HEK293 (cell line): ENCODE data around the gene NPRL2.
A peak's percentile ranks its signal among the peaks of the same experiment; 100 is the strongest.

Experiments
- CTCF ChIA-PET: fragments of 350-600 bp; formaldehyde crosslinking; extraction: SDS; loops from one replicate; lab custom pipeline; 2021; ENCODE audit warnings: antibody characterized with exemption; lab: Yijun Ruan, JAX
- POLR2A ChIA-PET: fragments of 300-600 bp; formaldehyde crosslinking; extraction: SDS; loops from one replicate; lab custom pipeline; 2020; ENCODE audit warnings: antibody characterized with exemption, inconsistent platforms; lab: Yijun Ruan, JAX
- H3K27ac ChIP-seq: fragments of 200-500 bp; sonication (Bioruptor generic); 2 replicates; pipeline ENCODE4 v1.5.1; 2014; ENCODE audit warnings: low read depth, low read length, control low read depth, inconsistent platforms; ENCODE audit errors: extremely low read depth
- H3K36me3 ChIP-seq, 2 experiments: fragments of 200-500 bp in 1 of 2; sonication (Bioruptor generic) in 1 of 2; 1 replicate in 1 of 2; 2 replicates in 1 of 2; pipeline ENCODE4 v1.5.1; 2014 to 2017; ENCODE audit warnings: inconsistent platforms in 2 of 2, low read length in 2 of 2; ENCODE audit not compliant: control insufficient read depth in 2 of 2, insufficient read depth in 1 of 2
- H3K4me1 ChIP-seq: fragments of 200-500 bp; sonication (Bioruptor generic); 2 replicates; pipeline ENCODE4 v1.5.1; 2014; ENCODE audit warnings: mild to moderate bottlenecking, low read length, inconsistent platforms; ENCODE audit not compliant: control insufficient read depth, insufficient read depth
- H3K4me3 ChIP-seq: 2 replicates; pipeline ENCODE4 v1.5.1; 2011; ENCODE audit warnings: low read depth, mild to moderate bottlenecking, control low read depth, low read length, moderate library complexity
- H3K9me3 ChIP-seq: fragments of 200-500 bp; sonication (Bioruptor generic); 2 replicates; pipeline ENCODE4 v1.5.1; 2014; ENCODE audit warnings: low read depth, low read length, inconsistent platforms; ENCODE audit not compliant: control insufficient read depth, insufficient read depth
- IKZF3 ChIP-seq: fragments of 450-650 bp; IDR thresholded peaks from 2 replicates; pipeline ENCODE4 v1.5.0; 2018; ENCODE audit warnings: missing biosample characterization, mild to moderate bottlenecking, missing genetic modification characterization, moderate library complexity
- KLF17 ChIP-seq: fragments of 450-650 bp; formaldehyde crosslinking; IDR thresholded peaks from 2 replicates; pipeline ENCODE4 v1.5.1; 2016; ENCODE audit warnings: missing biosample characterization, missing genetic modification characterization
- PRDM4 ChIP-seq: fragments of 450-650 bp; formaldehyde crosslinking; IDR thresholded peaks from 2 replicates; pipeline ENCODE4 v1.5.1; 2017; ENCODE audit warnings: missing biosample characterization, missing genetic modification characterization
- SP2 ChIP-seq: fragments of 450-650 bp; formaldehyde crosslinking; IDR thresholded peaks from 2 replicates; pipeline ENCODE4 v1.5.1; 2016; ENCODE audit warnings: missing biosample characterization, missing genetic modification characterization
- ZBTB10 ChIP-seq: fragments of 450-650 bp; formaldehyde crosslinking; IDR thresholded peaks from 2 replicates; pipeline ENCODE4 v1.5.1; 2016; ENCODE audit warnings: missing biosample characterization, missing genetic modification characterization
- ZBTB7A ChIP-seq: fragments of 450-650 bp; formaldehyde crosslinking; IDR thresholded peaks from 2 replicates; pipeline ENCODE4 v1.5.1; 2016; ENCODE audit warnings: low read depth, missing biosample characterization, missing genetic modification characterization
- ZNF148 ChIP-seq: fragments of 450-650 bp; formaldehyde crosslinking; IDR thresholded peaks from 2 replicates; pipeline ENCODE4 v1.5.0; 2017; ENCODE audit warnings: missing biosample characterization, missing genetic modification characterization, borderline replicate concordance
- ZNF155 ChIP-seq: fragments of 450-650 bp; formaldehyde crosslinking; IDR thresholded peaks from 2 replicates; pipeline ENCODE4 v1.5.1; 2016; ENCODE audit warnings: missing biosample characterization, missing genetic modification characterization
- ZNF184 ChIP-seq: fragments of 450-650 bp; IDR thresholded peaks from 2 replicates; pipeline ENCODE4 v1.5.1; 2018; ENCODE audit warnings: missing biosample characterization, mild to moderate bottlenecking, missing genetic modification characterization
- ZNF366 ChIP-seq: fragments of 450-650 bp; formaldehyde crosslinking; conservative IDR thresholded peaks from 2 replicates; pipeline ENCODE4 v1.5.1; 2016; ENCODE audit warnings: missing biosample characterization, missing genetic modification characterization
- ZNF391 ChIP-seq: fragments of 450-650 bp; formaldehyde crosslinking; IDR thresholded peaks from 2 replicates; pipeline ENCODE4 v1.5.1; 2016; ENCODE audit warnings: low read depth, missing biosample characterization, missing genetic modification characterization, borderline replicate concordance
- ZNF404 ChIP-seq: fragments of 450-650 bp; formaldehyde crosslinking; IDR thresholded peaks from 2 replicates; pipeline ENCODE4 v1.5.1; 2017; ENCODE audit warnings: missing biosample characterization, missing genetic modification characterization
- ZNF488 ChIP-seq: fragments of 450-650 bp; formaldehyde crosslinking; IDR thresholded peaks from 2 replicates; pipeline ENCODE4 v1.5.1; 2016; ENCODE audit warnings: missing biosample characterization, missing genetic modification characterization
- ZNF514 ChIP-seq: fragments of 450-650 bp; formaldehyde crosslinking; IDR thresholded peaks from 2 replicates; pipeline ENCODE4 v1.5.1; 2016; ENCODE audit warnings: missing biosample characterization, missing genetic modification characterization
- ZNF600 ChIP-seq: fragments of 450-650 bp; formaldehyde crosslinking; IDR thresholded peaks from 2 replicates; pipeline ENCODE4 v1.5.1; 2016; ENCODE audit warnings: missing biosample characterization, missing genetic modification characterization
- ZNF626 ChIP-seq: fragments of 450-650 bp; sonication (Bioruptor Pico); formaldehyde crosslinking; IDR thresholded peaks from 2 replicates; pipeline ENCODE4 v1.5.1; 2018; ENCODE audit warnings: missing biosample characterization, missing genetic modification characterization, inconsistent platforms
- ZNF660 ChIP-seq: fragments of 450-650 bp; IDR thresholded peaks from 2 replicates; pipeline ENCODE4 v1.5.1; 2018; ENCODE audit warnings: missing biosample characterization, mild to moderate bottlenecking, missing genetic modification characterization
- ZNF664 ChIP-seq: fragments of 450-650 bp; formaldehyde crosslinking; IDR thresholded peaks from 2 replicates; pipeline ENCODE4 v1.5.1; 2016; ENCODE audit warnings: missing biosample characterization, missing genetic modification characterization
- ZSCAN18 ChIP-seq: fragments of 450-650 bp; formaldehyde crosslinking; IDR thresholded peaks from 2 replicates; pipeline ENCODE4 v1.5.1; 2016; ENCODE audit warnings: missing biosample characterization, missing genetic modification characterization
- ZSCAN30 ChIP-seq: fragments of 450-650 bp; IDR thresholded peaks from 2 replicates; pipeline ENCODE4 v1.5.1; 2018; ENCODE audit warnings: missing biosample characterization, mild to moderate bottlenecking, missing genetic modification characterization, moderate library complexity

The NPRL2 gene

GRCh38 chr3:50351323-50351697 lies 735 bp upstream of the NPRL2 start:
- ChIA-PET POLR2A (interaction anchor here (1.2 to 5.3 kb wide), 3 partner anchors 15 to 218 kb away, joined by 3 to 51 read pairs (median 10); partner anchors contain the start of genes HEMK1, HYAL3 and NAA80), CTCF (interaction anchor here (5.3 kb wide), 1 partner anchor 199 kb away, joined by 27 read pairs; no protein-coding TSS in a partner anchor)
- H3K4me3 ChIP-seq, result peak overlapping the region; percentile 72
- peaks cover 2% of the 10 kb centered on the region; the same call in 1 of the 2 replicates for H3K4me1 ChIP-seq
- H3K9me3 ChIP-seq, result no peaks in the 10 kb centered on the region
- 0 out of 2 replicates have a peak, but pooled peaks have one; percentile 15 for TF ChIP-seq ZNF600 (tag by site-specific recombination)
- 0 out of 2 replicates have a peak, but pooled peaks have one; percentile 12 for TF ChIP-seq IKZF3 (tag by site-specific recombination)
- TF ChIP-seq ZNF514 (tag by site-specific recombination), result no peak
- TF ChIP-seq ZNF155 (tag by site-specific recombination), result no peak
- TF ChIP-seq ZSCAN30, result no peak
- TF ChIP-seq ZNF148 (tag by site-specific recombination), result no peak
- H3K27ac ChIP-seq, result no peak overlapping the region; the same call in 1 of the 2 replicates
- H3K36me3 ChIP-seq, result peaks cover 0 to 64% of the 10 kb centered on the region in 2 experiments; a peak in 1 of 3 replicates

GRCh38 chr3:50350213-50350526 lies 405 bp downstream of the NPRL2 start:
- TF ChIP-seq ZNF664 (tag by site-specific recombination), result no peak
- TF ChIP-seq PRDM4 (tag by site-specific recombination), result no peak
- TF ChIP-seq ZNF660, result no peak
- no peak for TF ChIP-seq ZBTB7A
- TF ChIP-seq SP2, result no peak
- no peak for TF ChIP-seq ZSCAN18 (tag by site-specific recombination)
- TF ChIP-seq ZBTB10, result no peak
- TF ChIP-seq ZNF184, result no peak
- TF ChIP-seq ZNF626 (tag by site-specific recombination), result no peak
- TF ChIP-seq ZNF488, result no peak
- TF ChIP-seq ZNF366, result no peak
- TF ChIP-seq KLF17 (tag by site-specific recombination), result no peak
- no peak for TF ChIP-seq ZNF404 (tag by site-specific recombination)
- TF ChIP-seq ZNF391, result no peak
- Histone ChIP-seq H3K36me3 (peaks cover 0 to 61% of the 10 kb centered on the region in 2 experiments; a peak in 1 of 3 replicates), H3K9me3 (no peaks in the 10 kb centered on the region), H3K27ac (peak overlapping the region; percentile 40; the same call in 1 of the 2 replicates), H3K4me3 (peak overlapping the region; percentile 72), H3K4me1 (peaks cover 4% of the 10 kb centered on the region; the same call in 1 of the 2 replicates)
- CTCF ChIA-PET, result interaction anchor here (0.5 to 5.3 kb wide), 6 partner anchors 89 to 265 kb away, joined by 3 to 27 read pairs (median 3); no protein-coding TSS in a partner anchor
- POLR2A ChIA-PET, result interaction anchor here (0.5 to 5.3 kb wide), 10 partner anchors 11 to 266 kb away, joined by 3 to 51 read pairs (median 4); partner anchors contain the start of genes HEMK1, HYAL3, NAA80 and TUSC2
